Transverse colon (tissue), 3 donors: Measurements from ENCODE around the gene NT5DC1.

Source experiments
- POLR2A ChIP-seq: fragments of 450-650 bp; IDR thresholded peaks from one replicate; pipeline ENCODE4 v1.6.1; 2016; ENCODE audit warnings: antibody characterized with exemption, mild to moderate bottlenecking, moderate library complexity
- TF ChIP-seq, protein P1 (sequence below), 5 experiments: fragments of 200-600 bp in 3 of 5; fragments of 450-650 bp in 2 of 5; sonication (generic) in 3 of 5; IDR thresholded peaks; 1 replicate in 2 of 5; 2 replicates in 3 of 5; pipeline ENCODE4 v1.5.1; 2016 to 2017; ENCODE audit warnings: antibody characterized with exemption in 5 of 5, inconsistent platforms in 3 of 5, mild to moderate bottlenecking in 2 of 5, moderate library complexity in 1 of 5

DNA sequence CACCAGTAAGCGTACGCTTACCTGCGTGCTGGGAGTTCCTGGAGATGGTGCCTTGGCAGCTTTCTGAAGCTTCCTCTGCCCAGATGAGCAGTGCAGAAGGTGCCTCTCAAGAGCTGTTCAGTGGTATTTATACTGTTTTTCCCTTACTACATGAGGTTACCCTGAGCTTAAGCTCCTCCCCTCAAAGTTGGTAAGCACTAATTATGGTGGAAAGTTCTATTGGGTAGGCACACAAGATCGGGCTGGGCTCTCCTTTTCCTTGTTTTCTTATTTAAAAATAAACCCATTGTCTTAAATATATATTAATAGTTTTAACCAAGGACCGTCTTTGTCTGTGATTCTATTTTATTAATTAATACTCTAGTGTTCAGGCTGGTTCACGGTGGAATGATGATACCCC lies 25.4 kb downstream of the NT5DC1 start, which contains the start of gene COL10A1:
- TF ChIP-seq, protein P1, sequence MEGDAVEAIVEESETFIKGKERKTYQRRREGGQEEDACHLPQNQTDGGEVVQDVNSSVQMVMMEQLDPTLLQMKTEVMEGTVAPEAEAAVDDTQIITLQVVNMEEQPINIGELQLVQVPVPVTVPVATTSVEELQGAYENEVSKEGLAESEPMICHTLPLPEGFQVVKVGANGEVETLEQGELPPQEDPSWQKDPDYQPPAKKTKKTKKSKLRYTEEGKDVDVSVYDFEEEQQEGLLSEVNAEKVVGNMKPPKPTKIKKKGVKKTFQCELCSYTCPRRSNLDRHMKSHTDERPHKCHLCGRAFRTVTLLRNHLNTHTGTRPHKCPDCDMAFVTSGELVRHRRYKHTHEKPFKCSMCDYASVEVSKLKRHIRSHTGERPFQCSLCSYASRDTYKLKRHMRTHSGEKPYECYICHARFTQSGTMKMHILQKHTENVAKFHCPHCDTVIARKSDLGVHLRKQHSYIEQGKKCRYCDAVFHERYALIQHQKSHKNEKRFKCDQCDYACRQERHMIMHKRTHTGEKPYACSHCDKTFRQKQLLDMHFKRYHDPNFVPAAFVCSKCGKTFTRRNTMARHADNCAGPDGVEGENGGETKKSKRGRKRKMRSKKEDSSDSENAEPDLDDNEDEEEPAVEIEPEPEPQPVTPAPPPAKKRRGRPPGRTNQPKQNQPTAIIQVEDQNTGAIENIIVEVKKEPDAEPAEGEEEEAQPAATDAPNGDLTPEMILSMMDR (IDR thresholded peaks at IDR 0.05) = no peak
- TF ChIP-seq POLR2A = no peak
